Immature natural killer cell (primary cell): ENCODE measurements around the gene POP7. TPM values are rescaled to one million over a fixed set of nuclear protein-coding genes. Genes with fewer than 3 reads are reported as not detected.
"Not testable (repeated sequence)": the region's sequence is repeated elsewhere in the genome, so short reads cannot be mapped to it uniquely, and the experiment has no call there.

ENCODE experiments used
- DNase-seq, 3 donors: peaks; one replicate each; pipeline ENCODE4 v3.0.0; 2022; ENCODE audit warnings: mixed read lengths in 1 of 3
- H3K27ac Mint-ChIP-seq, 6 donors: one replicate each; pipeline ENCODE4 v1.8.0; 2020; ENCODE audit warnings: mixed read lengths in 6 of 6, mild to moderate bottlenecking in 5 of 6, inconsistent platforms in 4 of 6, moderate library complexity in 3 of 6
- H3K27me3 Mint-ChIP-seq, 3 donors: one replicate each; pipeline ENCODE4 v1.8.0; 2020 to 2021; ENCODE audit warnings: low read depth in 3 of 3, mild to moderate bottlenecking in 3 of 3, mixed read lengths in 3 of 3, moderate library complexity in 3 of 3, inconsistent platforms in 1 of 3
- H3K36me3 Mint-ChIP-seq, 3 donors: one replicate each; pipeline ENCODE4 v1.8.0; 2020; ENCODE audit warnings: mixed read lengths in 3 of 3, inconsistent platforms in 2 of 3, mild to moderate bottlenecking in 2 of 3
- H3K4me1 Mint-ChIP-seq, 2 donors: one replicate each; pipeline ENCODE4 v1.8.0; 2020; ENCODE audit warnings: inconsistent platforms in 2 of 2, mild to moderate bottlenecking in 2 of 2, mixed read lengths in 2 of 2, moderate library complexity in 1 of 2
- H3K4me3 Mint-ChIP-seq, 5 donors: one replicate each; pipeline ENCODE4 v1.8.0; 2020; ENCODE audit warnings: mild to moderate bottlenecking in 5 of 5, mixed read lengths in 5 of 5, inconsistent platforms in 3 of 5, moderate library complexity in 3 of 5
- H3K9me3 Mint-ChIP-seq, 6 donors: one replicate each; pipeline ENCODE4 v1.8.0; 2020; ENCODE audit warnings: mild to moderate bottlenecking in 6 of 6, mixed read lengths in 6 of 6, inconsistent platforms in 4 of 6, moderate library complexity in 3 of 6
- polyA plus RNA-seq, 3 donors: library from polyadenylated mRNA; unstranded; fragments of 300-500 nt; fragmentation: Illumina TruSeq; gene quantifications; one replicate each; pipeline ENCODE4 v1.2.3, GENCODE V29; 2021

POP7 gene
- polyA plus RNA-seq = 10 to 100 TPM; 65.1 to 70.3 (median 67.0) TPM

DNA sequence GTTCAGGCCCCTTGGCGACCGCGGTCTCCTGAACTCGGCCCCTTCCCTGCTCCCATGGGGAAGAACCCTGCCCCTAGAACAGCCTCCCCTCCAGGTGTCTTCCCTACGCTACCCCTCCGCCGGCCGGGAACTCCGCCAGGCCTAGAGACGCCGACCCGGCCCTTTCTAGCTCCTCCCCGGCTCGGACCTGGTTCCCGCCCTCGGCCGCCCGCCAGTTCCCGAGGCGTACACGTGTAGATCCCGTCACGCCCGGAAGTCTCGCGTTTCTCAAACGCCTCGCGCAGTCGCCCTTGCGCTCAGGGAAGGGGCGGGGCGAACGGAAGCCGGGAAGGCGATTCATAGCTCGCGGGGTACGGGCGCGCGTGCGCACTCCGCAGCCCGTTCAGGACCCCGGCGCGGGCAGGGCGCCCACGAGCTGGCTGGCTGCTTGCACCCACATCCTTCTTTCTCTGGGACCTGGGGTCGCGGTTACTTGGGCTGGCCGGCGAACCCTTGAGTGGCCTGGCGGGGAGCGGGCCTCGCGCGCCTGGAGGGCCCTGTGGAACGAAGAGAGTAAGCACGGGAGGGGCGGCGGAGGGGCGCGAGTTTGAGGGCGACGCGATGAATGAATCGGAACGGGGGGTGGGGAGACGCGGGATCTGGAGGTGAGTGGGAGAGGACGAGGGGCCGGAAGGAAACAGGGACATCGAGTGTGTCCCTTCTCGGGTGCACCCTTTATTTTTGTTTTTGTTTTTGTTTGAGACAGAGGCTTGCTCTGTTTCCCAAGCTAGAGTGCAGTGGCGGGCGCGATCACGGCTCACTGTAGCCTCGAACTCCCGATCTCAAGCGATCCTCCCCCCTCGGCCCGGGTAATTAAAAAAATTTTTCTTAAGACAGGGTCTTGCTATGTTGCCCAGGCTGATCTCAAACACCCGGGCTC lies at the start of gene POP7:
TSS of gene POP7 (plus strand) at position 369 of the 919 bp plus-strand sequence. CDS start 710 bp downstream, outside the sequence.
- DNase-seq = peak; percentile 97 to 98 (median 97)
- peak within 1 kb of the TSS; percentile 95 to 97 (median 96) for H3K4me3 Mint-ChIP-seq
- H3K27ac Mint-ChIP-seq = peak within 1 kb of the TSS; percentile 87 to 96 (median 94)
- peaks cover 0 to 5% (median 0%) of the 10 kb centered on the region in 3 donors for H3K36me3 Mint-ChIP-seq
- H3K9me3 Mint-ChIP-seq = no peaks in the 10 kb centered on the region
- H3K4me1 Mint-ChIP-seq = peaks cover 14% of the 10 kb centered on the region in 2 donors
- peaks cover 0 to 5% (median 4%) of the 10 kb centered on the region in 3 donors for H3K27me3 Mint-ChIP-seq

- H3K27ac Mint-ChIP-seq, H3K4me3 Mint-ChIP-seq, H3K9me3 Mint-ChIP-seq, H3K4me1 Mint-ChIP-seq, H3K36me3 Mint-ChIP-seq, DNase-seq: not testable (repeated sequence)
- peaks cover 0 to 14% (median 11%) of the 10 kb centered on the region in 3 donors for H3K27me3 Mint-ChIP-seq
Observed at GRCh38 chr7:100662194-100662776, 43.6 kb upstream of the POP7 start.

GRCh38 chr7:100665168-100665726 lies 40.7 kb upstream of the POP7 start:
- Mint-ChIP-seq H3K4me1 (no peaks in the 10 kb centered on the region), H3K27me3 (peaks cover 5 to 9% (median 6%) of the 10 kb centered on the region in 3 donors), H3K36me3 (no peaks in the 10 kb centered on the region), H3K4me3 (no peak overlapping the region), H3K27ac (no peak overlapping the region), H3K9me3 (no peaks in the 10 kb centered on the region)
- DNase-seq = no peak

GRCh38 chr7:100667331-100668068 lies 38.4 kb upstream of the POP7 start:
- H3K27ac Mint-ChIP-seq = no peak overlapping the region
- H3K4me3 Mint-ChIP-seq = no peak overlapping the region
- H3K36me3 Mint-ChIP-seq = no peaks in the 10 kb centered on the region
- H3K27me3 Mint-ChIP-seq = peaks cover 4 to 6% (median 6%) of the 10 kb centered on the region in 3 donors
- DNase-seq = no peak
- H3K4me1 Mint-ChIP-seq = peaks cover 0 to under 1% of the 10 kb centered on the region in 2 donors
- H3K9me3 Mint-ChIP-seq = no peaks in the 10 kb centered on the region

DNA sequence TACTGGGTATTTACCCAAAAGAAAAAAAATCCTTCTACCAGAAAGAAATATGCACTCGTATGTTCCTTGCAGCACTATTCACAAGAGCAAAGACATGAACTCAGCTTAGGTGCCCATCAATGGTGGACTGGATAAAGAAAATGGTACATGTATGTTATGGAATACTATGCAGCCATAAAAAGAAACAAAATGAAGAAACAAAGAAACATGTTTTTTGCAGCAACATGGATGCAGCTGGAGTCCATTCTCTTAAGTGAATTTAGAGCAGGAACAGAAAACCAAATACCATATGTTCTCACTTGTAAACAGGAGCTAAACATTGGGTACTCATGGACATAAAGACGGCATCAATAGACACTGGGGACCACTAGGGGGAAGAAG lies 37.9 kb upstream of the POP7 start:
- Mint-ChIP-seq H3K27ac (no peak overlapping the region), H3K4me3 (no peak overlapping the region), H3K9me3 (no peaks in the 10 kb centered on the region), H3K36me3 (no peaks in the 10 kb centered on the region), H3K4me1 (peaks cover 0 to 3% of the 10 kb centered on the region in 2 donors), H3K27me3 (peaks cover 6 to 12% (median 9%) of the 10 kb centered on the region in 3 donors)
- DNase-seq = no peak

- H3K4me1 Mint-ChIP-seq, H3K36me3 Mint-ChIP-seq, H3K27ac Mint-ChIP-seq, DNase-seq, H3K9me3 Mint-ChIP-seq, H3K4me3 Mint-ChIP-seq: not testable (repeated sequence)
- H3K27me3 Mint-ChIP-seq = peaks cover 12 to 21% (median 13%) of the 10 kb centered on the region in 3 donors
Observed at GRCh38 chr7:100669106-100669505, 36.8 kb upstream of the POP7 start.

- H3K9me3 Mint-ChIP-seq = no peaks in the 10 kb centered on the region
- no peak overlapping the region for H3K4me3 Mint-ChIP-seq
Observed at GRCh38 chr7:100670074-100670473, 35.8 kb upstream of the POP7 start.

GRCh38 chr7:100671353-100672327 lies 34.3 kb upstream of the POP7 start:
- H3K4me3 Mint-ChIP-seq = peak overlapping the region in 2 of 5 donors; percentile 21 to 38
- H3K27me3 Mint-ChIP-seq = peaks cover 18 to 37% (median 22%) of the 10 kb centered on the region in 3 donors

More at GRCh38 chr7:100670074-100670473, 35.8 kb upstream of the POP7 start:
- Mint-ChIP-seq H3K4me1 (peaks cover 0 to 6% of the 10 kb centered on the region in 2 donors), H3K27ac (no peak overlapping the region), H3K36me3 (no peaks in the 10 kb centered on the region), H3K27me3 (peaks cover 16 to 28% (median 19%) of the 10 kb centered on the region in 3 donors)
- no peak for DNase-seq

DNA sequence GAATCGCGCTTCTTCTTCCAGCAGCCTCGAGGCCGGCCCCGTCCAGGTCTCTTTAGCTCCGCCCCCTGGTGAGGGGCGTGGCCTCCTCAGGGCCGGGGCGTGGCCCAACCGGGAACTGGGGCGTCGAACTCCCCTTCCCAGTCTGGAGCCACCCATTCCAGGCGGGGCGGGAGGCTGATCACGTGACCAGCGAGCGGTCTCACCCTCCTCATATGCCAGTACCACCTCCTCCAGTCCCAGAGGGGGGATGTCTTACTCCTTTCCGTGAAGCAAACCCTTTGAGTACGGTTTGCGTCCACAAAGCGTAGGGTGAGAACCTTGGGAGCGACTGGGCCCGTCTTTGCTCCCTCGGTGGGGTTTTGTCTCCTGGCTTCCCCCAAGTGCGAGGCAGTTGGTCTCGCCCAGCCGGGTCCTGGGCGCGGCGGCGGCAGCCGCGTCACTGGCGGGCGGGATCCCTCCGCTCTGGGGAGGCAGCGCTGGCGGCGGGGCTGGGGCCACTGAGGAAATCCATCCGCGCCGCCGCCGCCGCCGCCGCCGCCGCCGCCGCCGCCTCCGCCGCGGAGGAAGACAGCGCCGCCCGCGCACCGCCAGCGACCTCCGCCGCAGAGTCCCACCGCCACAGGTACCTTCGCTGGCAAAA lies 32.5 kb upstream of the POP7 start, which contains the start of gene GNB2:
TSS of gene GNB2 (plus strand) at position 439 of the 640 bp plus-strand sequence. CDS start 2,526 bp downstream, outside the sequence.
- Mint-ChIP-seq H3K4me1 (peaks cover 7 to 16% of the 10 kb centered on the region in 2 donors), H3K4me3 (peak within 1 kb of the TSS; percentile 92 to 96 (median 93)), H3K9me3 (no peaks in the 10 kb centered on the region), H3K27ac (peak within 1 kb of the TSS; percentile 91 to 98 (median 96)), H3K36me3 (peaks cover 0 to 6% (median 0%) of the 10 kb centered on the region in 3 donors), H3K27me3 (peaks cover 21 to 35% (median 23%) of the 10 kb centered on the region in 3 donors)
- peak; percentile 94 to 96 (median 95) for DNase-seq

More at GRCh38 chr7:100671353-100672327, 34.3 kb upstream of the POP7 start:
- no peaks in the 10 kb centered on the region for H3K9me3 Mint-ChIP-seq
- H3K4me1 Mint-ChIP-seq = peaks cover 0 to 10% of the 10 kb centered on the region in 2 donors
- peak overlapping the region in 3 of 6 donors; percentile 2 to 14 (median 10) for H3K27ac Mint-ChIP-seq
- H3K36me3 Mint-ChIP-seq = no peaks in the 10 kb centered on the region
- no peak for DNase-seq

DNA sequence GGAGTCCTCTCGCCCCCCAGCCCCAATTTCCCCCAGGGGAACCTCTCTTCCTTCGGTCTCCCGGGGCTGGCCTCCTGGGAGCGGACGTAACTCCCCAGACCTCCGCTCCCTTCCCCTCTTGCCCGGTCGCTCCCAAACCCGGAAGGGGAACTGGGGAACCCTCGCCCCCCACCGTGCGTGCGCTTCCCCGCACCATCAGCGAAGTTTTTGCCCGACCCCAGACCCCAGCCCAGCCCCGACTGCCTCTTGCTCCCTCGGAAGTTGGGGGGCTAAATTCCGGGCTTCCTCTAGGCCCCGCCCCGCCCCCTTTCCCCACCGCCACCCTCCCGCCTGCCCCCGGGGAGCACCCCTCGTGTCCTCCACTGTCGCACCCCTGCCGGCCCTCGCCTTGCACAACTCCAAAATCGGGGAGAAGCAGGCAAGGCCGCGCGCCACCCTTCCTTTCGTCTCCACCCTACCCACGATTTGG lies 31.9 kb upstream of the POP7 start:
- no peak for DNase-seq
- peaks cover 0 to 7% (median 0%) of the 10 kb centered on the region in 3 donors for H3K36me3 Mint-ChIP-seq
- H3K27me3 Mint-ChIP-seq = peaks cover 23 to 35% (median 23%) of the 10 kb centered on the region in 3 donors
- peak overlapping the region; percentile 92 to 96 (median 93) for H3K4me3 Mint-ChIP-seq
- H3K27ac Mint-ChIP-seq = peak overlapping the region; percentile 91 to 98 (median 96)
- peaks cover 7 to 16% of the 10 kb centered on the region in 2 donors for H3K4me1 Mint-ChIP-seq
- no peaks in the 10 kb centered on the region for H3K9me3 Mint-ChIP-seq

DNA sequence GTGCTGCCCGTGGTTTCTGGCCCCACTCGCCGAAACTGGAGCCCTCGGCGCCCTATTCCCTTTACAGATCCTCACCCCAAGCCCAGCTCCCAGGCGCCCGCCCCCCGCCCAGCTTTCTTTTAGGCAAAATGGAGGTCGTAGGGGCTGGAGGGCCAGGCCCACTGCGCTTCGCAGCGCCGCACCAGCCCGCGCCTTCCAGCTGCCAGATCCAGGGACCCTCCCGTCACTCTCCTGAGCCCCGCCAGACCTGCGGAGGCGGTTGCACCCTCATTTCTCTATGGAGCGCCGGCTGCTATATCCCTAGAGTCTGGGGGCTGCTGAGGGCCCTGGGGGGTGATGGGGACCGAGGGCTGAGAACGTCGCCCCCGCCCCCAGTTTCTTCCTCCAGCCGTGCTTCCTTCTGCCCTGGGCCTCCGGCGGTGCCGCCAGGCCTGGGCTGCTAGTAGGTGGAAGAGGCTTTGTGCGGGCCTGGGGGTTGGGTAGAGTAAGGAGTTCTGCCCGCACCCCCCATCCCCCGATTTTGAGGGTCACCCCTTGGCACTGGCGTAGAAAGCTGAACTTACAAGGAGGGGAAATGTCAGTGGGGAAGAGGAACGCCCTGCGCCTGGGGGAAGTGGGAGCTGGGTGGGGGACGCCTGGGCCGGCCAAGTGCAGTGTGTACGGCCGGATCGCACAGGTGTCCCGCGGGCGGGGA lies 31.4 kb upstream of the POP7 start:
- peaks cover 7 to 20% of the 10 kb centered on the region in 2 donors for H3K4me1 Mint-ChIP-seq
- peak overlapping the region; percentile 91 to 98 (median 96) for H3K27ac Mint-ChIP-seq
- DNase-seq = peak; percentile 30 to 38 (median 34)
- no peaks in the 10 kb centered on the region for H3K9me3 Mint-ChIP-seq
- peaks cover 23 to 35% (median 23%) of the 10 kb centered on the region in 3 donors for H3K27me3 Mint-ChIP-seq
- peaks cover 0 to 7% (median 0%) of the 10 kb centered on the region in 3 donors for H3K36me3 Mint-ChIP-seq
- H3K4me3 Mint-ChIP-seq = peak overlapping the region; percentile 92 to 96 (median 93)
